HepG2 (cell line): Measurements from ENCODE around the gene STMN3. TPM values are rescaled to one million over a fixed set of nuclear protein-coding genes. Genes with fewer than 3 reads are reported as not detected.

Experiments used
- ATAC-seq: fragments of 200-7000 bp; cut with Tn5 transposase; 3 replicates; pipeline ENCODE4 v1.9.1; 2020; ENCODE audit warnings: mild to moderate bottlenecking, moderate library complexity
- BruUV-seq: library from RNA; stranded (reverse); fragments of 400-500 nt; replicated peaks from 2 replicates; lab custom pipeline; 2021; lab: Mats Ljungman, UMichigan
- CTCF ChIA-PET: fragments of 300-600 bp; formaldehyde crosslinking; extraction: SDS; loops from one replicate; lab custom pipeline; 2021; ENCODE audit warnings: low total read pairs, inconsistent platforms, low intra/inter-chr PET ratio; lab: Yijun Ruan, JAX
- POLR2A ChIA-PET: fragments of 350-600 bp; sonication (Branson Sonifier 250); formaldehyde crosslinking; loops from one replicate; lab custom pipeline; 2020; ENCODE audit warnings: antibody characterized with exemption, inconsistent platforms; lab: Yijun Ruan, JAX
- DNase-seq: peaks from one replicate; pipeline ENCODE4 v3.0.0-alpha.2; 2015; ENCODE audit warnings: low spot score
- FAIRE-seq: peaks from 3 replicates; lab custom pipeline; 2011; peaks lifted over from hg19 to GRCh38; lab: Jason Lieb, UNC
- H2AFZ ChIP-seq: one replicate; pipeline ENCODE4 v1.6.1; 2011; ENCODE audit warnings: low read length, inconsistent platforms
- H3K27ac ChIP-seq: fragments of 300-600 bp; 3 replicates; pipeline ENCODE4 v1.8.0; 2011; ENCODE audit warnings: mixed run types, mild to moderate bottlenecking, mixed read lengths, low read length, inconsistent platforms; ENCODE audit not compliant: insufficient read depth; ENCODE audit errors: extremely low read length
- H3K27me3 ChIP-seq, 2 experiments: fragments of 200-600 bp in 1 of 2; 2 replicates in 1 of 2; 3 replicates in 1 of 2; pipeline versions ENCODE4 v1.6.0 to v1.8.0; 2011; ENCODE audit warnings: low read length in 2 of 2, mild to moderate bottlenecking in 2 of 2, moderate library complexity in 2 of 2, inconsistent platforms in 1 of 2; ENCODE audit not compliant: insufficient read depth in 2 of 2, control insufficient read depth in 1 of 2
- H3K36me3 ChIP-seq, 2 experiments: fragments of 200-600 bp in 1 of 2; replicated peaks in 1 of 2; 2 replicates in 1 of 2; 3 replicates in 1 of 2; pipeline versions ENCODE4 v1.5.1 to v1.8.0; 2011; ENCODE audit warnings: low read length in 2 of 2, inconsistent platforms in 1 of 2; ENCODE audit not compliant: insufficient read depth in 2 of 2, control insufficient read depth in 1 of 2
- H3K4me1 ChIP-seq: 2 replicates; pipeline ENCODE4 v1.5.1; 2012; ENCODE audit warnings: low read length, inconsistent platforms; ENCODE audit not compliant: insufficient read depth
- H3K4me2 ChIP-seq: 2 replicates; pipeline ENCODE4 v1.6.0; 2011; ENCODE audit warnings: low read depth, low read length, inconsistent platforms
- H3K4me3 ChIP-seq, 3 experiments: fragments of 200-600 bp in 1 of 3; sonication (generic), shearing (Covaris generic) in 1 of 3; replicated peaks in 1 of 3; 2 replicates each; pipeline ENCODE4 v1.5.1; 2011 to 2016; ENCODE audit warnings: low read length in 3 of 3, inconsistent platforms in 2 of 3, low read depth in 2 of 3, mild to moderate bottlenecking in 2 of 3, control low read depth in 1 of 3, mixed read lengths in 1 of 3; ENCODE audit not compliant: insufficient read depth in 1 of 3
- H3K79me2 ChIP-seq: one replicate; pipeline ENCODE4 v1.6.1; 2011; ENCODE audit warnings: low read length, inconsistent platforms; ENCODE audit not compliant: insufficient read depth
- H3K9ac ChIP-seq: 2 replicates; pipeline ENCODE4 v1.6.0; 2011; ENCODE audit warnings: mild to moderate bottlenecking, low read depth, low read length, inconsistent platforms; ENCODE audit not compliant: insufficient read depth
- H3K9me3 ChIP-seq: 2 replicates; pipeline ENCODE4 v1.5.1; 2012; ENCODE audit warnings: mild to moderate bottlenecking, low read length
- H4K20me1 ChIP-seq: 2 replicates; pipeline ENCODE4 v1.6.0; 2011; ENCODE audit warnings: inconsistent platforms, mild to moderate bottlenecking, low read length, moderate library complexity; ENCODE audit not compliant: insufficient read depth
- AGO2 ChIP-seq: fragments of 200-400 bp; formaldehyde crosslinking; optimal IDR thresholded peaks from 2 replicates; pipeline ENCODE3; 2017; ENCODE audit warnings: mild to moderate bottlenecking, low read depth, low read length, moderate library complexity
- DPF2 ChIP-seq: sonication (generic); formaldehyde crosslinking; IDR thresholded peaks from 2 replicates; pipeline ENCODE4 v1.4.0; 2020; ENCODE audit warnings: mild to moderate bottlenecking, low read depth, missing genetic modification reagents, borderline replicate concordance
- HDAC2 ChIP-seq: sonication (generic); formaldehyde crosslinking; IDR thresholded peaks from 2 replicates; pipeline ENCODE4 v1.4.0; 2020; ENCODE audit warnings: missing genetic modification reagents
- HNF4A ChIP-seq: sonication (generic); formaldehyde crosslinking; IDR thresholded peaks from 2 replicates; pipeline ENCODE4 v1.4.0; 2020; ENCODE audit warnings: missing genetic modification reagents
- HOMEZ ChIP-seq: IDR thresholded peaks from 2 replicates; pipeline ENCODE4 v1.6.1; 2016; ENCODE audit warnings: low read depth
- KLF9 ChIP-seq: IDR thresholded peaks from 2 replicates; pipeline ENCODE4 v1.6.1; 2016; ENCODE audit warnings: low read depth
- NRL ChIP-seq: sonication (generic); formaldehyde crosslinking; IDR thresholded peaks from 2 replicates; pipeline ENCODE4 v1.5.0; 2020; ENCODE audit warnings: missing genetic modification reagents, mild to moderate bottlenecking, moderate library complexity, borderline replicate concordance
- PITX1 ChIP-seq: sonication (generic); formaldehyde crosslinking; IDR thresholded peaks from 2 replicates; pipeline ENCODE4 v1.5.1; 2020; ENCODE audit warnings: mild to moderate bottlenecking, missing genetic modification reagents
- POLR2G ChIP-seq: fragments of 200-400 bp; formaldehyde crosslinking; IDR thresholded peaks from 2 replicates; pipeline ENCODE4 v1.6.1; 2018; ENCODE audit warnings: mild to moderate bottlenecking, low read depth, low read length, moderate library complexity
- SOX6 ChIP-seq, 2 experiments: fragments of 450-650 bp in 1 of 2; sonication (generic) in 1 of 2; formaldehyde crosslinking in 1 of 2; IDR thresholded peaks; 2 replicates each; pipeline versions ENCODE4 v1.4.0 to v1.6.1; 2017 to 2020; ENCODE audit warnings: antibody characterized with exemption in 1 of 2, mild to moderate bottlenecking in 1 of 2, missing genetic modification reagents in 1 of 2
- SRSF4 ChIP-seq: fragments of 200-400 bp; formaldehyde crosslinking; IDR thresholded peaks from one replicate; pipeline ENCODE4 v1.6.1; 2018; ENCODE audit warnings: mild to moderate bottlenecking, low read depth, low read length, moderate library complexity; ENCODE audit not compliant: poor library complexity, severe bottlenecking
- ZNF251 ChIP-seq: sonication (generic); formaldehyde crosslinking; IDR thresholded peaks from 2 replicates; pipeline ENCODE4 v1.9.0; 2021; ENCODE audit warnings: mild to moderate bottlenecking, missing genetic modification reagents
- ZNF264 ChIP-seq: sonication (generic); formaldehyde crosslinking; IDR thresholded peaks from 2 replicates; pipeline ENCODE4 v1.4.0; 2020; ENCODE audit warnings: missing genetic modification reagents
- ZNF280D ChIP-seq: sonication (generic); formaldehyde crosslinking; IDR thresholded peaks from 2 replicates; pipeline ENCODE4 v1.5.1; 2020; ENCODE audit warnings: mild to moderate bottlenecking, missing genetic modification reagents
- ZNF776 ChIP-seq: sonication (generic); formaldehyde crosslinking; IDR thresholded peaks from 2 replicates; pipeline ENCODE4 v1.4.0; 2020; ENCODE audit warnings: mild to moderate bottlenecking, missing genetic modification reagents
- ZNF781 ChIP-seq: sonication (generic); formaldehyde crosslinking; IDR thresholded peaks from 2 replicates; pipeline ENCODE4 v1.5.1; 2020; ENCODE audit warnings: borderline replicate concordance, mild to moderate bottlenecking, missing genetic modification reagents; ENCODE audit errors: not compliant biosample characterization
- WGBS: methylation state at CpG from one replicate; pipeline ENCODE4 v1.1.6; 2017; ENCODE audit warnings: low lambda C conversion rate; 5-methylcytosine and 5-hydroxymethylcytosine counted together
- in situ Hi-C: cut with HindIII; loops from 2 replicates; pipeline ENCODE4 v1.10.0; 2017; ENCODE audit warnings: low pct_unique_long_range_greater_than_20kb; ENCODE audit not compliant: extremely low pct_ligation_motif_present
- intact Hi-C: fragments of 100-400 bp; cut with micrococcal nuclease; formaldehyde crosslinking; loops from one replicate; pipeline ENCODE4 v1.10.0; 2022; ENCODE audit not compliant: unreplicated experiment
- polyA plus RNA-seq, 8 experiments: library from polyadenylated mRNA; depleted of rRNA in 3 of 8; stranded (reverse) in 7 of 8; unstranded in 1 of 8; fragments of >200 nt; fragmentation: Illumina TruSeq in 4 of 8; extraction: Trizol in 4 of 8; gene quantifications; 2 replicates each; pipeline versions ENCODE4 v1.2.1 to v1.2.3, GENCODE V29; 2011 to 2016; ENCODE audit warnings: low read depth in 4 of 8, missing spikeins in 1 of 8, mixed read lengths in 1 of 8; ENCODE audit not compliant: insufficient read depth in 1 of 8
- total RNA-seq, 5 experiments: library from RNA; depleted of rRNA; stranded (reverse); fragments of >200 nt; fragmentation: Illumina TruSeq; extraction: Trizol; gene quantifications; 2 replicates each; pipeline ENCODE4 v1.2.3, GENCODE V29; 2016; ENCODE audit warnings: low read depth in 1 of 5

The STMN3 gene
- total and polyA plus RNA-seq, 2 of the 13 experiments (the other 11 are each of a cell fraction or from before 2014, with no cell fraction given): 21.0 to 48.3 TPM

GRCh38 chr20:63697357-63697867, 44.2 kb upstream of the STMN3 start (continued):
- TF ChIP-seq HOMEZ: no peak
- peak; percentile 78; the same call in 1 of the 2 replicates for TF ChIP-seq ZNF251

- POLR2A ChIA-PET: interaction anchor here (1.0 to 1.7 kb wide), 3 partner anchors 11 to 41 kb away, joined by 3 to 9 read pairs (median 3); partner anchors contain the start of genes ARFRP1, RTEL1 and ZGPAT
- no TSS peak for BruUV-seq
- H3K27ac ChIP-seq: no peak within 1 kb of the TSS
- TF ChIP-seq AGO2 (peak; percentile 99), NRL (CRISPR knock-in tag) (no peak; the same call in 1 of the 2 replicates), ZNF280D (CRISPR knock-in tag) (peak; percentile 88), ZNF264 (CRISPR knock-in tag) (no peak), DPF2 (CRISPR knock-in tag) (no peak), PITX1 (CRISPR knock-in tag) (peak; percentile 76), ZNF781 (peak; percentile 54), HNF4A (CRISPR knock-in tag) (peak; percentile 40; the same call in 1 of the 2 replicates), ZNF776 (CRISPR knock-in tag) (peak; percentile 91; the same call in 1 of the 2 replicates), HDAC2 (CRISPR knock-in tag) (0 out of 2 replicates have a peak, but pooled peaks have one; percentile 32), SRSF4 (peak; percentile 42), KLF9 (CRISPR knock-in tag) (no peak), POLR2G (peak; percentile 61), SOX6 (IDR thresholded peaks at IDR 0.05) (no peak), SOX6 (CRISPR knock-in tag; IDR thresholded peaks at IDR 0.05) (peak; percentile 57)
Observed at GRCh38 chr20:63696628-63697356, 43.6 kb upstream of the STMN3 start, which contains the start of gene TNFRSF6B. TSS of gene TNFRSF6B (plus strand) at chr20:63696652. CDS start at chr20:63696768, 116 bp downstream.

More at GRCh38 chr20:63696628-63697356, 43.6 kb upstream of the STMN3 start, which contains the start of gene TNFRSF6B:
- Histone ChIP-seq H3K27me3 (no peaks in the 10 kb centered on the region), H2AFZ (no peak within 1 kb of the TSS), H3K4me3 (peak within 1 kb of the TSS in 2 of 3 experiments; percentile 0 to 43; a peak in 1 of 6 replicates), H3K36me3 (peaks cover 4% of the 10 kb centered on the region in 2 experiments; a peak in 4 of 5 replicates), H3K9me3 (no peaks in the 10 kb centered on the region), H3K4me1 (peaks cover 21% of the 10 kb centered on the region), H3K79me2 (no peaks in the 10 kb centered on the region), H3K4me2 (peak within 1 kb of the TSS; percentile 63), H4K20me1 (peaks cover 4% of the 10 kb centered on the region; the same call in 1 of the 2 replicates), H3K9ac (peak within 1 kb of the TSS; percentile 49)
- WGBS: 64% methylated on average over 37 of the region's 52 CpGs
- CTCF ChIA-PET: no interaction called here
- intact Hi-C loops: no loop called here
- FAIRE-seq: no peak
- no peak for DNase-seq
- in situ Hi-C loops: no loop called here
- peak; percentile 21 for ATAC-seq
